NCI-H748 (cell line): ENCODE results near the gene FBLN1.
A peak's percentile ranks its signal among the peaks of the same experiment; 100 is the strongest.

ENCODE experiments used
- DNase-seq: peaks from one replicate; lab custom pipeline; 2025; ENCODE audit not compliant: unreplicated experiment; lab: John Stamatoyannopoulos, UW

Gene FBLN1

DNA sequence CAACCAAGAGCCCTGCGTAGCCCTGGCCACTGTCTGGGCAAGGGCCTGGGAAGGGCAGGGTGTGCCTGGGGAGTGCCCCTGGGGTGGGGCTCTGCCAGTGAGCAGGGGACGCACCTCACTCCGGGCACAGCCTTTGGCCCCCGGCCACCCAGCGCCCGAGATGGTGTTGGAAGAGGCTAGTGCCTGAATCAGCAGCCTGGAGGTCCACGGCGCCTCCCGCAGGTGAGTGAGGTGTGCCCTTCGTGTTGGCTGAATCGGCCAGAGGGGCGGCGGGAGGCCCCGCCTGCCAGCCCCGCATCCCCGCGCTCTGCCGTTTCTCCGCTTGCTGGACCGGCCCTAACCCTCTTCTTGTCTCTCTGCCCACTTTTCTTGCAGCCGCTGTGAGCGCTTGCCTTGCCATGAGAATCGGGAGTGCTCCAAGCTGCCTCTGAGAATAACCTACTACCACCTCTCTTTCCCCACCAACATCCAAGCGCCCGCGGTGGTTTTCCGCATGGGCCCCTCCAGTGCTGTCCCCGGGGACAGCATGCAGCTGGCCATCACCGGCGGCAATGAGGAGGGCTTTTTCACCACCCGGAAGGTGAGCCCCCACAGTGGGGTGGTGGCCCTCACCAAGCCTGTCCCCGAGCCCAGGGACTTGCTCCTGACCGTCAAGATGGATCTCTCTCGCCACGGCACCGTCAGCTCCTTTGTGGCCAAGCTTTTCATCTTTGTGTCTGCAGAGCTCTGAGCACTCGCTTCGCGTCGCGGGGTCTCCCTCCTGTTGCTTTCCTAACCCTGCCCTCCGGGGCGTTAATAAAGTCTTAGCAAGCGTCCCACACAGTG is 60.1 kb downstream of the FBLN1 start:
- DNase-seq, result no peak

GRCh38 chr22:45563362-45564040 is 60.8 kb downstream of the FBLN1 start:
- DNase-seq, result no peak

DNA sequence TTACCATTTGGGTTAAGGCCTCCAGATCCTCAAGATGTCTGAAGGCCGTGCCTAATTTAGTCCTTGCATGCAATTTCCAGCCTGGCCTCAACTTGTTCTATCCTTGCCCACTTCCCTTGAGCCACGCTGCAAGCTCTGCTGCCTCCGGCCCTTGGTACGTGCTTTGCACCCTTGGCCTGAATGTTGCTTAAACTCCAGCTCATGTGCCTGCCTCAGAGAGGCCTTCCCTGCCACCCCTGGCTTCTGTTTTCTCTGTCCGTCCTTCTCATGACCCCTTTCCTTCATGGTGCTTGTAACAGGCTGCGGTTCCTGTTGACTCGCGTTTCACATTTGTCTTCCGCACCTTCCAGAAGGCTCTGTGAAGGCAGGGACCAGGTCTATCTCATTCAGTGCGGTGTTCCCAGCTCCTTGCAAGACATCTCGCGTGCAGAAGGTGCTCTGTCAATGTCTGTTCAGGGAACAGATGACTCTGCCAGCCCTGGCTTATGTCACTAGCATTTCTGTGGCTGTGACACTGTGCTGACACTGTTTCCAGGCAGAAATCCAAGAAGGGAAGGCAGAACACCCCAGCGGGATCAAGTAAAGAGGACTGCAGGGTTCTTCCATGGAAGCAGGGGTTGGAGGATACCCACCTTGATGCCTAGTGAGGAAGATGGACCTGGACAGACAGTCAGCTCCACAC is 61.8 kb downstream of the FBLN1 start:
- no peak for DNase-seq

DNA sequence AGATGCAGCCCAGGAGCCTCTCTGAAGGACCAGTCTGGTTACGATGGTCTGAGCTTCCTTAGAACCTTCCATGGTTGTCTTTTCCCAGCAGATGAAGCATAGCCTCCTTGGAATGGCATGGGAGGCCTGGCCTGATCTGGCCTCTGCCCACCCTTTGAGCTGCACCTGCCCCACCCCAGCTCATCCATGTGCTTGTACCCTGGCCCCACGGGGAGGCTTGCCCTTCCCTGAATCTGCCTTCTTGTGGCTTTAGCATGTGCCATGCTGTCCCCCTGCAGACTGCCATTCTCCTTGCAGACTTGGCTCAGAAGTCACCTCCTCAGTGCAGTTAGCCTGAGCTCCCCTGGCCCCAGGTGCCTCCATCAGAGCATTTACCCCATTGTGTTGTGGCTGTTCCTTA is 62.5 kb downstream of the FBLN1 start:
- DNase-seq, result no peak

- no peak for DNase-seq
Observed at GRCh38 chr22:45565973-45566372, 63.3 kb downstream of the FBLN1 start.

DNA sequence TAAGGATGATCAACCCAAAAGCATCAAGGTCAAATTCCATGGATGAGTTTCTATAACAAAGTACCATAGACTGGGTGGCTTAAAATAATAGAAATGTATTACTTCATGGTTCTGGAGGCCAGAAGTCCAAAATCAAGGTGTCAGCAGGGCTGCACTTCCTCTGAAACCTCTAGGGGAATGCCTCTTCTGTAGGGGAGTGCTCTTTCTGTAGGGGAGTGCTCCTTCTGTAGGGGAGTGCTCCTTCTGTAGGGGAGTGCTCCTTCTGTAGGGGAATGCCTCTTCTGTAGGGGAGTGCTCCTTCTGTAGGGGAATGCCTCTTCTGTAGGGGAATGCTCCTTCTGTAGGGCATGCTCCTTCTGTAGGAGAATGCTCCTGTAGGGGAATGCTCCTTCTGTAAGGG is 65.5 kb downstream of the FBLN1 start:
- DNase-seq, result no peak

DNA sequence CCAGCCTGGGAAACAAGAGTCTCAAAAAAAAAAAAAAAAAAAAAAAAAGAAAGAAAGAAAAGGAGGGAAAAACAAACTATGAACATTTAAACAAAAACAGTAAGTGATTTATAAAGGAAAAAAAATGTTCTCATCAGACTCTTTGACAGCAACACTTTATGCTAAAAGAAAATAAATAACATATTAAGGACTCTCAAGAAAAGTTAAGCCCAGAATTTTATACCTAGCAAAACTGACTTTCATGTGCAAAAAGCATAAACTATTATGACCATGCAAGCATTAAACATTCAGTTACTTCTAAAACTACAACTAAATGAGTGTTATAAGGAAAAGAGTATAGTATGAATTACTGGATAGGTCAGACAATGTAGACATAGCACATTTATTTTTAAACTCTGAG is 68.4 kb downstream of the FBLN1 start:
- no peak for DNase-seq

GRCh38 chr22:45572444-45572843 is 69.8 kb downstream of the FBLN1 start:
- peak; percentile 22 for DNase-seq

GRCh38 chr22:45574069-45574703 is 71.5 kb downstream of the FBLN1 start:
- no peak for DNase-seq

- no peak for DNase-seq
Observed at GRCh38 chr22:45575173-45575572, 72.5 kb downstream of the FBLN1 start.

- no peak for DNase-seq
Observed at GRCh38 chr22:45575607-45576272, 73.1 kb downstream of the FBLN1 start.

DNA sequence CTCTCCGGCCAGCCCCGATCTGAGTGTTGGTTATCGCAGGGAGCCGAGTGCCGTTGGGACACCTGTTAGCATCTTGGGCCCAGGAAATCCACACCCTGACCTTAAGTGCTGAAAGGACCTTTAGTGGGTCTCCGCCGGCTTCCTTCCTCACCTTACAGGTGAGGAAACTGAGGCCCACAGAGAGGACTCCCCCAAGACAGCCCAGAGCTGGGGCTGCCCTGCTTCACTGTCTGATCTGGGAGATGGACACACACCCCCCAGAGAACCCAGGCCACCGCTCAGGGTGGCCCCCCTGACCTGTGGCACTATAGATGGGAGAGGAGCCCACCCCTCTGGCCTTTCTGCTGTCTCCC is 73.6 kb downstream of the FBLN1 start:
- no peak for DNase-seq

DNA sequence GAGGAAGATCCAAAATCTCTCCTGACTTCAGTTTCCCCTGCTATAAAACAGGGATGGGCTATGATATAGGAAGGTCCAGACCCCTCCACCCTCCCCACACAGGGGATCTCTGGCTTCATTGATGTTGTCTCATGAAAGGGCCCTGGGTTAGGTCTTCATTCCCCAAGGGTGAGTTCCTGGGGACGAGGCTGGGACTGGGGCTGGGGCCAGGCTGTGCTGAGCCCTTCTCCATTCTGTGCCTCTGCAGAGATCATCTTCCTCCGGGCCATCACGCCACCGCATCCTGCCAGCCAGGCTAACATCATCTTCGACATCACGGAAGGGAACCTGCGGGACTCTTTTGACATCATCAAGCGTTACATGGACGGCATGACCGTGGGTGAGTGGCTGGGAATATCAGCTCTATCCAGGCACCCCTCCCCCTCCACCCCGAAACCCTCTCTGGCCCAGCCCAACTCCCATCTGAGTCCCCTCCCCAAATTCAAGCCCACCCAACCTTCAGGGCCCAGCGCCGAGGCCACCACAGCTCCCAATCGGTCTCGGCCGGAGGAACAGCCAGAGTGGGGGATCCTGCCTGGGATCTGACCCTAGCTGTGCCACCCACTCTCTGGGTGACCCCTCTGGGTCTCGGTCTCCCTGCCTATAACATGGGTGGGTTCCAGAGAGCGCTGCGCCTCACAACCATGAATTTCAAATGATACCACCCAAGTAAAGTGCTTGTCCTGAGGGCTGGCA is 74.2 kb downstream of the FBLN1 start:
- DNase-seq, result no peak

GRCh38 chr22:45577746-45578523 is 75.3 kb downstream of the FBLN1 start:
- peak; percentile 83 for DNase-seq

- DNase-seq, result no peak
Observed at GRCh38 chr22:45578524-45579147, 76.0 kb downstream of the FBLN1 start.

DNA sequence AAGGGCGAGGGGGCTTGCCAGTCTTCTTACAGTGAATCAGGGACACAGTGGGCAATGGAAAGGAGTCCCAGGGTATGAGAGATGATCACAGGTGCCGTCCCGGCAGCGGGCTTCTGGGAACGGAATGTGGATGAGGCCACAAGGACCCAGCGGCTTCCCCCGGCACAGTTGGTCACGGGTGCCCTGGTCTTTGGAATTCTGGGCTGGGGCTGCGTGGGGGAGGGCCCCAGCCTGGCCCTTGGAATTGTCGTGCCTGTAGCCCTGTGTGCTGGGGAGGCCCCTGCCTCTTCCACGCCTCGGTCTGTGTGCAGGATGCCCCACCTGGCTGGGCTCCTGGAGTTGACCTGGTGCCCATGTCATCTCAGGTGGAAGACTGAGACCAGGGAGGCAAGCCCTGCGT is 76.6 kb downstream of the FBLN1 start:
- no peak for DNase-seq

GRCh38 chr22:45579806-45580725 is 77.4 kb downstream of the FBLN1 start:
- no peak for DNase-seq

- no peak for DNase-seq
Observed at GRCh38 chr22:45580726-45581381, 78.2 kb downstream of the FBLN1 start.
